Osteoblast (primary cell): ENCODE measurements around the gene SETD1A. TPM values are rescaled to one million over a fixed set of nuclear protein-coding genes. Genes with fewer than 3 reads are reported as not detected.

Experiments
- DNase-seq: peaks from one replicate; pipeline ENCODE4 v3.0.0; 2011; ENCODE audit warnings: low spot score, mixed read lengths; ENCODE audit not compliant: insufficient read length; ENCODE audit errors: missing footprints
- H2AFZ ChIP-seq: 2 replicates; pipeline ENCODE4 v1.6.0; 2011; ENCODE audit warnings: mild to moderate bottlenecking, low read length
- H3K27ac ChIP-seq: 2 replicates; pipeline ENCODE4 v1.5.1; 2011; ENCODE audit warnings: mild to moderate bottlenecking, low read depth, low read length, moderate library complexity
- H3K27me3 ChIP-seq: 2 replicates; pipeline ENCODE4 v1.6.0; 2012; ENCODE audit warnings: mild to moderate bottlenecking, control low read depth, inconsistent platforms, low read length, moderate library complexity; ENCODE audit not compliant: insufficient read depth
- H3K36me3 ChIP-seq: 2 replicates; pipeline ENCODE4 v1.5.1; 2011; ENCODE audit warnings: mild to moderate bottlenecking, low read length, control low read depth, moderate library complexity; ENCODE audit not compliant: insufficient read depth
- H3K4me1 ChIP-seq: 2 replicates; pipeline ENCODE4 v1.5.1; 2011; ENCODE audit warnings: mild to moderate bottlenecking, low read length, control low read depth, moderate library complexity; ENCODE audit not compliant: insufficient read depth
- H3K4me2 ChIP-seq: 2 replicates; pipeline ENCODE4 v1.6.0; 2011; ENCODE audit warnings: mild to moderate bottlenecking, low read length; ENCODE audit not compliant: insufficient read depth
- H3K4me3 ChIP-seq: fragments of 200-600 bp; sonication (generic); 3 replicates; pipeline ENCODE4 v1.5.1; 2012; ENCODE audit warnings: mild to moderate bottlenecking, low read length, inconsistent platforms; ENCODE audit not compliant: insufficient read depth
- H3K79me2 ChIP-seq: 2 replicates; pipeline ENCODE4 v1.6.0; 2012; ENCODE audit warnings: mild to moderate bottlenecking, low read length, control low read depth, inconsistent platforms; ENCODE audit not compliant: insufficient read depth
- H3K9me3 ChIP-seq: 2 replicates; pipeline ENCODE4 v1.5.1; 2011; ENCODE audit warnings: low read depth, low read length, control low read depth
- H4K20me1 ChIP-seq: 2 replicates; pipeline ENCODE4 v1.6.0; 2012; ENCODE audit warnings: mild to moderate bottlenecking, low read length, control low read depth; ENCODE audit not compliant: insufficient read depth
- total RNA-seq: library from RNA; depleted of rRNA; stranded (reverse); fragments of >200 nt; gene quantifications from 2 replicates; pipeline ENCODE4 v1.2.3, GENCODE V29; 2012
- TF ChIP-seq, protein P1 (sequence below): IDR thresholded peaks from 2 replicates; pipeline ENCODE4 v1.5.1; 2011; ENCODE audit warnings: mild to moderate bottlenecking, low read depth, low read length, moderate library complexity; ENCODE audit errors: extremely low read depth

The SETD1A gene
- total RNA-seq, 1 donor, result 2.2 TPM

DNA sequence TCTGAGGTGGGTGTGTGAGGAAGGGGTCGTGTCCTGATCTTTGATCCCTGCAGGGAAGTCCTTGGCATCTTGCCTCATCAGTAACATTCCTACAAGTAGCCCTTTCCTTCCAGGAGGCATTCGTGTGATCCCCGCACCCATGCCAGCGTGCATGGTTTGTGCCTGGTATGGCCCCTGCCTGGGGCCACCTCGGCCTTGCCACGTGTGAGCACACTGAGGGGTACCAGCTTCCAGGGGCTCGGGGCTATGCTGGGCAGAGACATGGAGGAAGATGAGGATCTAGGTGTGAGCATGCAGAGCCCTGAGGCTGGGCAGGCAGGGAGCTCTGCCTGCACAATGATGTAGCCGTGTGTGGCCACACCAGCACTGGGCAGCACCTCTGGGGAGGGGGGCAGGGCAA lies 33.5 kb downstream of the SETD1A start:
- TF ChIP-seq, protein P1, sequence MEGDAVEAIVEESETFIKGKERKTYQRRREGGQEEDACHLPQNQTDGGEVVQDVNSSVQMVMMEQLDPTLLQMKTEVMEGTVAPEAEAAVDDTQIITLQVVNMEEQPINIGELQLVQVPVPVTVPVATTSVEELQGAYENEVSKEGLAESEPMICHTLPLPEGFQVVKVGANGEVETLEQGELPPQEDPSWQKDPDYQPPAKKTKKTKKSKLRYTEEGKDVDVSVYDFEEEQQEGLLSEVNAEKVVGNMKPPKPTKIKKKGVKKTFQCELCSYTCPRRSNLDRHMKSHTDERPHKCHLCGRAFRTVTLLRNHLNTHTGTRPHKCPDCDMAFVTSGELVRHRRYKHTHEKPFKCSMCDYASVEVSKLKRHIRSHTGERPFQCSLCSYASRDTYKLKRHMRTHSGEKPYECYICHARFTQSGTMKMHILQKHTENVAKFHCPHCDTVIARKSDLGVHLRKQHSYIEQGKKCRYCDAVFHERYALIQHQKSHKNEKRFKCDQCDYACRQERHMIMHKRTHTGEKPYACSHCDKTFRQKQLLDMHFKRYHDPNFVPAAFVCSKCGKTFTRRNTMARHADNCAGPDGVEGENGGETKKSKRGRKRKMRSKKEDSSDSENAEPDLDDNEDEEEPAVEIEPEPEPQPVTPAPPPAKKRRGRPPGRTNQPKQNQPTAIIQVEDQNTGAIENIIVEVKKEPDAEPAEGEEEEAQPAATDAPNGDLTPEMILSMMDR, result no peak
- Histone ChIP-seq H3K4me3 (no peak overlapping the region), H4K20me1 (no peaks in the 10 kb centered on the region), H3K4me2 (no peak overlapping the region), H3K27me3 (no peaks in the 10 kb centered on the region), H3K9me3 (no peaks in the 10 kb centered on the region), H3K4me1 (no peaks in the 10 kb centered on the region), H3K79me2 (no peaks in the 10 kb centered on the region), H3K36me3 (no peaks in the 10 kb centered on the region), H3K27ac (no peak overlapping the region), H2AFZ (no peak overlapping the region)
- no peak for DNase-seq

DNA sequence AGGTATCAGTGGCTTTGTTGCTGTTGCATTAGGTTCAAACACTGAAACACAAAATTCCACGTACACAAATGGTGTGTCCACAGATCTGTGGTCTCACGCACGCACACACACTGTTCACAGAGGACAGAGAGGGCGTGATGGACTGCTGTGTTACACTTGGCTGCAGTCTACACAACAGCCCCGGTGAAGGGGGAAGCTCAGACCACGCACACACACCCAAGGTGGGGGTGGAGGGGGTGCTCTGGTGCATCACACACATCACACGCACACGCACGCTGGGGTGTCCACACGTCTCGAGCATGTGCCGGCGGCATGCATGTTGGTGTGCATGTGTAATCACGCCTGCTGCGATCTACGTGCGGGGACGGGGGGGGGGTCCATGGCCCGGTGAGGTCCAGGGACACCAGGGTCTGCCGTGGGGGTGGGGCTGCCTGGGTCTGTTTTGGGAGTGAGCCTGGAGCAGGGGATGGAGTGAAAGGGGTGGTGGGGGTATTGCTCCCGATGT lies 34.8 kb downstream of the SETD1A start:
- DNase-seq, result no peak
- Histone ChIP-seq H3K4me2 (no peak overlapping the region), H4K20me1 (no peaks in the 10 kb centered on the region), H3K79me2 (no peaks in the 10 kb centered on the region), H3K4me1 (peaks cover 1% of the 10 kb centered on the region), H3K27ac (no peak overlapping the region), H3K4me3 (no peak overlapping the region), H3K36me3 (no peaks in the 10 kb centered on the region), H2AFZ (no peak overlapping the region), H3K9me3 (no peaks in the 10 kb centered on the region), H3K27me3 (no peaks in the 10 kb centered on the region)
- TF ChIP-seq, protein P1, result no peak

DNA sequence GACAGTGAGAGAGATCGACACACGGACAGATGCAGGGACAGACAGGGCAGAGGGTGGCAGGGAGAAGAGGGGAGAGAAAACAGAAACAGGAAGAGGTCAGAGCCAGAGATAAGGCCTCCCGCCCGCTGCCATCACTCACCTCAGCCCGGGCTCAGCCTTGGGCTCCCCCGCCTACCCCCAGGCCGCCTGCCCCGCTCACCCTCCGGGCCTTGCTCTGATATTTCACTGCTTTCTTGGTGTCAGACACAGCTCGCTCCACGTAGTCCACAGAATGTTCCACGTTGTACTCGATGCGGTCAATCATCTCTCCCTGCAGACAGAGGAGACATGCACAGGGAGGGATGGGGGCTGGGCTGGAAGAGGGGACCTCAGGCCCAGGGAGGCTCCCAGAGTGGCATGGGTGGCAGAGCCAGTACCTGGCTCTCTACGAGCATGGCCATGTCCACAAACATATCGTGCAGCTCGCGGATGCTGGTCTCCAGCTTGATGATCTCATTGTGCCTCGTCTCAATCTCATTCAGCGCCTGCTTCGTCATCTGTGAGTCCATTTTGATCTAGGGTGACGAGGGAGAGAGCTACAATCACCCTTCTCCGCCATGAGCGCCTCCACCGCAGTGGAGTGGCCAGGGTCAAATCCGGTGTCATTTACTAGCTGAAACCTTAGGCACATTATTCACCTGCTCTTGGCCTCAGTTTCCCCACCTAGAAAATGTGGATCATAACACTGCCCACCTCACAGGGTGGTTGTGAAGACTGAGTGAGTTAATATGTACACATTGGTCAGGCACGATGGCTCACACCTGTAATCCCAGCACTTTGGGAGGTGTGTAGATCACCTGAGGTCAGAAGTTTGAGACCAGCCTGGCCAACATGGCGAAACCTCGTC lies 35.6 kb downstream of the SETD1A start:
- no peaks in the 10 kb centered on the region for H3K27me3 ChIP-seq
- H2AFZ ChIP-seq, result no peak overlapping the region
- H3K4me2 ChIP-seq, result no peak overlapping the region
- no peaks in the 10 kb centered on the region for H3K36me3 ChIP-seq
- H3K4me3 ChIP-seq, result no peak overlapping the region
- H4K20me1 ChIP-seq, result no peaks in the 10 kb centered on the region
- no peak for DNase-seq
- H3K27ac ChIP-seq, result no peak overlapping the region
- no peaks in the 10 kb centered on the region for H3K9me3 ChIP-seq
- TF ChIP-seq, protein P1, result no peak
- H3K79me2 ChIP-seq, result no peaks in the 10 kb centered on the region
- H3K4me1 ChIP-seq, result peaks cover 10% of the 10 kb centered on the region

DNA sequence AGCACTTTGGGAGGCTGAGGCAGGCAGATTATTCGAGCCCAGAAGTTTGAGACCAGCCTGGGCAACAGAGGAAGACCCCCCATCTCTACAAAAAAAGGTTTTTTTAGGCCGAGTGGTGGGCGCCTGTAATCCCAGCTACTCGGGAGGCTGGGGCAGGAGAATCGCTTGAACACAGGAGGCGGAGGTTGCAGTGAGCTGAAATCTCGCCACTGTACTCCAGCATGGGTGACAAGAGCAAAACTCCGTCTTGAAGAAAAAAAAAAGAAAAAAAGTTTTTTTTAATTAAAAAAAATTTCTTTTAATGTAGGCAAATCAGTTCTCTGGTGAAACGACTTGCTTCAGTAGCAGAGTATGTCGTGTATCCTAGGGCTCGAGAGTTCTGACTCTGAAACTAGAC lies 38.4 kb downstream of the SETD1A start:
- no peak for DNase-seq
- no peaks in the 10 kb centered on the region for H3K36me3 ChIP-seq
- TF ChIP-seq, protein P1, result no peak
- H3K79me2 ChIP-seq, result no peaks in the 10 kb centered on the region
- H3K27ac ChIP-seq, result peak overlapping the region; percentile 63
- no peaks in the 10 kb centered on the region for H3K27me3 ChIP-seq
- H2AFZ ChIP-seq, result no peak overlapping the region
- no peak overlapping the region for H3K4me3 ChIP-seq
- H3K9me3 ChIP-seq, result no peaks in the 10 kb centered on the region
- H3K4me2 ChIP-seq, result peak overlapping the region; percentile 97
- H3K4me1 ChIP-seq, result peaks cover 26% of the 10 kb centered on the region
- no peaks in the 10 kb centered on the region for H4K20me1 ChIP-seq
